Ovary (tissue), 3 donors: Measurements from ENCODE around the gene TMC6.

Experiments
- CTCF ChIP-seq, 3 donors: fragments of 450-650 bp in 2 of 3; fragments of 200-600 bp in 1 of 3; IDR thresholded peaks; one replicate each; pipeline versions ENCODE4 v1.5.1 to v1.8.0; 2016 to 2022; ENCODE audit warnings: antibody characterized with exemption in 3 of 3, mild to moderate bottlenecking in 1 of 3
- EP300 ChIP-seq: sonication (generic); formaldehyde crosslinking; IDR thresholded peaks from one replicate; pipeline ENCODE4 v1.6.1; 2017; ENCODE audit warnings: antibody characterized with exemption
- POLR2A ChIP-seq: fragments of 450-650 bp; IDR thresholded peaks from one replicate; pipeline ENCODE4 v1.6.1; 2017; ENCODE audit warnings: antibody characterized with exemption, mild to moderate bottlenecking, moderate library complexity
- donor health status: DM: no; HTN: no; CAD: no.

- TF ChIP-seq CTCF (IDR thresholded peaks at IDR 0.05) = no peak
- TF ChIP-seq POLR2A = no peak
- TF ChIP-seq EP300 = no peak
Observed at GRCh38 chr17:78103311-78103710, 25.2 kb downstream of the TMC6 start.
